Measurements from ENCODE around the gene TSC2. TPM values are rescaled to one million over a fixed set of nuclear protein-coding genes. Genes with fewer than 3 reads are reported as not detected.

Gene TSC2
- total RNA-seq, 2 donors from 2014 or later, result 73.9 to 152 TPM

- DNase-seq (no peak), ATAC-seq (no peak)
- TF ChIP-seq, protein P1, sequence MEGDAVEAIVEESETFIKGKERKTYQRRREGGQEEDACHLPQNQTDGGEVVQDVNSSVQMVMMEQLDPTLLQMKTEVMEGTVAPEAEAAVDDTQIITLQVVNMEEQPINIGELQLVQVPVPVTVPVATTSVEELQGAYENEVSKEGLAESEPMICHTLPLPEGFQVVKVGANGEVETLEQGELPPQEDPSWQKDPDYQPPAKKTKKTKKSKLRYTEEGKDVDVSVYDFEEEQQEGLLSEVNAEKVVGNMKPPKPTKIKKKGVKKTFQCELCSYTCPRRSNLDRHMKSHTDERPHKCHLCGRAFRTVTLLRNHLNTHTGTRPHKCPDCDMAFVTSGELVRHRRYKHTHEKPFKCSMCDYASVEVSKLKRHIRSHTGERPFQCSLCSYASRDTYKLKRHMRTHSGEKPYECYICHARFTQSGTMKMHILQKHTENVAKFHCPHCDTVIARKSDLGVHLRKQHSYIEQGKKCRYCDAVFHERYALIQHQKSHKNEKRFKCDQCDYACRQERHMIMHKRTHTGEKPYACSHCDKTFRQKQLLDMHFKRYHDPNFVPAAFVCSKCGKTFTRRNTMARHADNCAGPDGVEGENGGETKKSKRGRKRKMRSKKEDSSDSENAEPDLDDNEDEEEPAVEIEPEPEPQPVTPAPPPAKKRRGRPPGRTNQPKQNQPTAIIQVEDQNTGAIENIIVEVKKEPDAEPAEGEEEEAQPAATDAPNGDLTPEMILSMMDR (IDR thresholded peaks at IDR 0.05), result no peak
- no peaks in the 10 kb centered on the region for H3K4me1 ChIP-seq
- no peak overlapping the region for H3K27ac ChIP-seq
- H3K36me3 ChIP-seq (replicated peaks in 1 of 2; ENCODE audit: insufficient read depth in 1 of 2, low read depth in 2 of 2), result peaks cover 14 to 16% of the 10 kb centered on the region in 2 donors
- H3K27me3 ChIP-seq, result no peaks in the 10 kb centered on the region
- WGBS, 2 donors, result 91 to 100% methylated on average over 2 to 8 of the region's 8 CpGs
- intact Hi-C loops (cut with DNase I), result no loop called here
- H3K9me3 ChIP-seq, result no peaks in the 10 kb centered on the region
- no peak overlapping the region for H3K4me3 ChIP-seq
Observed at GRCh38 chr16:2072926-2073325, 25.1 kb downstream of the TSC2 start.

DNA sequence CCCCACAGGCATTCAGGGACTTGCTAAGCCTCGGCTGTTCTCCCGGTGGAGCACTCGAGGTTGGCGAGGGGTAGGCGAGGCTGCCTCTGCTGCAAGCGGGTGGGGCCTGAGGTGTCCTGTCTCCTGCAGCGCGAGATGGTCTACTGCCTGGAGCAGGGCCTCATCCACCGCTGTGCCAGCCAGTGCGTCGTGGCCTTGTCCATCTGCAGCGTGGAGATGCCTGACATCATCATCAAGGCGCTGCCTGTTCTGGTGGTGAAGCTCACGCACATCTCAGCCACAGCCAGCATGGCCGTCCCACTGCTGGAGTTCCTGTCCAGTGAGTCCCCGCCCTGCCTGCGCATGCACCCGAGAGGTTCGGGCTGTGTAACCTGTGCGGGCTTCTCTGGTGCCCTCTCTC is 26.3 kb downstream of the TSC2 start:
- Histone ChIP-seq H3K27ac (no peak overlapping the region), H3K36me3 (replicated peaks in 1 of 2; ENCODE audit: insufficient read depth in 1 of 2, low read depth in 2 of 2) (peaks cover 14% of the 10 kb centered on the region in 2 donors), H3K27me3 (no peaks in the 10 kb centered on the region), H3K4me3 (no peak overlapping the region), H3K9me3 (no peaks in the 10 kb centered on the region), H3K4me1 (no peaks in the 10 kb centered on the region)
- TF ChIP-seq, protein P1 (IDR thresholded peaks at IDR 0.05), result no peak
- TF ChIP-seq POLR2A (IDR thresholded peaks at IDR 0.05), result no peak
- intact Hi-C loops (cut with DNase I), result no loop called here
- 97% methylated on average over 15 of the region's 20 CpGs; no CpG with 5 or more reads in 1 of the 2 donors for WGBS, 2 donors
- ATAC-seq (no peak), DNase-seq (no peak)

DNA sequence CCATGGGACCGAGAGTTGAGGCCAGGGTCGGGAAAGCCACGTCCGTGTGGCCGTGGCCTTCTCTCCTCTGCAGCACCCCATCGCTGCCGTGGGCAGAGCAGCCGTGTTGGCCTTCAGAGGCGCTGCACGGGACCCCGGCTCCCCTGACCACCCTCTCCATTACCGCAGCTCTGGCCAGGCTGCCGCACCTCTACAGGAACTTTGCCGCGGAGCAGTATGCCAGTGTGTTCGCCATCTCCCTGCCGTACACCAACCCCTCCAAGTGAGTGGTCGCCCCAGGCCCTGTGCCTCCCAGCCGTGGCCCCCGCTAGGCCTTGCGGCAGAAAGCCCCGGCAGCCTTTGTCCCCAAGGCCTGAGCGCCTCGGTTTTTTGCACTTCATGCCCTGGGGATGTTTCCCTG is 27.8 kb downstream of the TSC2 start:
- DNase-seq, result no peak

GRCh38 chr16:2076072-2076865 is 28.5 kb downstream of the TSC2 start:
- no peaks in the 10 kb centered on the region for H3K27me3 ChIP-seq
- DNase-seq (no peak), ATAC-seq (no peak)
- no peaks in the 10 kb centered on the region for H3K9me3 ChIP-seq
- intact Hi-C loops (cut with DNase I), result no loop called here
- no peak overlapping the region for H3K4me3 ChIP-seq
- TF ChIP-seq POLR2A (IDR thresholded peaks at IDR 0.05), result no peak
- TF ChIP-seq, protein P1 (IDR thresholded peaks at IDR 0.05), result no peak
- H3K4me1 ChIP-seq, result no peaks in the 10 kb centered on the region
- H3K36me3 ChIP-seq (replicated peaks in 1 of 2; ENCODE audit: insufficient read depth in 1 of 2, low read depth in 2 of 2), result peaks cover 14% of the 10 kb centered on the region in 2 donors
- 90 to 96% methylated on average over 16 to 24 of the region's 28 CpGs for WGBS, 2 donors
- no peak overlapping the region for H3K27ac ChIP-seq

More for the DNA sequence above, 27.8 kb downstream of the TSC2 start:
- no peaks in the 10 kb centered on the region for H3K4me1 ChIP-seq
- no peak for ATAC-seq
- 95% methylated on average over 15 of the region's 24 CpGs for WGBS, 2 donors
- no peak for TF ChIP-seq POLR2A (IDR thresholded peaks at IDR 0.05)
- TF ChIP-seq, protein P1 (IDR thresholded peaks at IDR 0.05), result no peak
- H3K27me3 ChIP-seq, result no peaks in the 10 kb centered on the region
- H3K27ac ChIP-seq, result no peak overlapping the region
- no peak overlapping the region for H3K4me3 ChIP-seq
- peaks cover 14% of the 10 kb centered on the region in 2 donors for H3K36me3 ChIP-seq (replicated peaks in 1 of 2; ENCODE audit: insufficient read depth in 1 of 2, low read depth in 2 of 2)
- intact Hi-C loops (cut with DNase I), result no loop called here
- H3K9me3 ChIP-seq, result no peaks in the 10 kb centered on the region

DNA sequence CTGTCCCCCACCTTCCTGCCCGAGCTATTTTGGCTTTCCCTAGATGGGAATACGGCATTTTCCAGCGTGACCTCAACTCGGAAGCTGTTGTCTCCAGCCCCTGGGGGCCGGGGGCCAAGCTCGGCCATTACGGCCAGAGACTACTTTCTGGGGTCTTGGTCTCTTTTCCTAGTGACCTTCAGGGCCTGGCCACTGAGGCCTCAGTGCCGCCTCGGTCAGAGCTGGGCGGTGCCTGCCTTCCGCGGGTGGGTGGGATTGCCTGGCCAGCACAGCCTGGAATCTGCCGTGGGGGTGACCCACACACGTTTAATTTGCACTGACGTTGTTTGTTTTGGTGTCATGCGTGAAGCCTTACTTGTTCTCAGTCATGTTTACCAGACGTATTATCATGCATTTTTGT is 29.2 kb downstream of the TSC2 start:
- DNase-seq (no peak), ATAC-seq (no peak)
- Histone ChIP-seq H3K4me3 (no peak overlapping the region), H3K27ac (no peak overlapping the region), H3K9me3 (no peaks in the 10 kb centered on the region), H3K36me3 (replicated peaks in 1 of 2; ENCODE audit: insufficient read depth in 1 of 2, low read depth in 2 of 2) (peaks cover 14% of the 10 kb centered on the region in 2 donors), H3K4me1 (peaks cover 5% of the 10 kb centered on the region), H3K27me3 (no peaks in the 10 kb centered on the region)
- TF ChIP-seq, protein P1 (IDR thresholded peaks at IDR 0.05), result no peak
- intact Hi-C loops (cut with DNase I), result no loop called here
- 87% methylated on average over 17 of the region's 17 CpGs for WGBS, 2 donors
